Measurements from ENCODE around the gene NAT10. TPM values are rescaled to one million over a fixed set of nuclear protein-coding genes. Genes with fewer than 3 reads are reported as not detected.

Gene NAT10
- 10 to 100 TPM; 17.2 to 27.7 (median 19.4) TPM for total RNA-seq

- intact Hi-C loops (cut with DNase I; ENCODE audit: low total_unique reads), result loop anchor here (1.0 to 10.0 kb wide), 5 partner anchors 54 to 332 kb away; partner anchors contain the start of genes ABTB2, CAPRIN1, CAT and FBXO3
- peak; percentile 95 to 98 for ATAC-seq
- peaks cover 0 to 34% of the 10 kb centered on the region in 2 donors for H3K36me3 ChIP-seq
These were observed at the start of gene NAT10 for GRCh38 chr11:34105079-34105956. Gene NAT10 (plus strand): TSS chr11:34105629. CDS start chr11:34108226, 2,597 bp downstream.

GRCh38 chr11:34056672-34057071, 48.8 kb upstream of the NAT10 start:
- in situ Hi-C loops (cut with MboI; ENCODE audit: low sequenced_read_pairs in 4 of 4) (no loop called here), intact Hi-C loops (cut with DNase I; ENCODE audit: low total_unique reads) (no loop called here)
- DNase-seq (no peak), ATAC-seq (no peak)
- Histone ChIP-seq H3K9me3 (no peaks in the 10 kb centered on the region), H3K36me3 (no peaks in the 10 kb centered on the region), H3K27me3 (no peaks in the 10 kb centered on the region), H3K4me3 (no peak overlapping the region), H3K4me1 (peaks cover 54 to 62% of the 10 kb centered on the region in 2 donors), H3K27ac (peak overlapping the region in 1 of 4 donors; percentile 13)
- no peak for TF ChIP-seq POLR2A (IDR thresholded peaks at IDR 0.05)
- TF ChIP-seq, protein P1, sequence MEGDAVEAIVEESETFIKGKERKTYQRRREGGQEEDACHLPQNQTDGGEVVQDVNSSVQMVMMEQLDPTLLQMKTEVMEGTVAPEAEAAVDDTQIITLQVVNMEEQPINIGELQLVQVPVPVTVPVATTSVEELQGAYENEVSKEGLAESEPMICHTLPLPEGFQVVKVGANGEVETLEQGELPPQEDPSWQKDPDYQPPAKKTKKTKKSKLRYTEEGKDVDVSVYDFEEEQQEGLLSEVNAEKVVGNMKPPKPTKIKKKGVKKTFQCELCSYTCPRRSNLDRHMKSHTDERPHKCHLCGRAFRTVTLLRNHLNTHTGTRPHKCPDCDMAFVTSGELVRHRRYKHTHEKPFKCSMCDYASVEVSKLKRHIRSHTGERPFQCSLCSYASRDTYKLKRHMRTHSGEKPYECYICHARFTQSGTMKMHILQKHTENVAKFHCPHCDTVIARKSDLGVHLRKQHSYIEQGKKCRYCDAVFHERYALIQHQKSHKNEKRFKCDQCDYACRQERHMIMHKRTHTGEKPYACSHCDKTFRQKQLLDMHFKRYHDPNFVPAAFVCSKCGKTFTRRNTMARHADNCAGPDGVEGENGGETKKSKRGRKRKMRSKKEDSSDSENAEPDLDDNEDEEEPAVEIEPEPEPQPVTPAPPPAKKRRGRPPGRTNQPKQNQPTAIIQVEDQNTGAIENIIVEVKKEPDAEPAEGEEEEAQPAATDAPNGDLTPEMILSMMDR (IDR thresholded peaks at IDR 0.05 in 4 of 5, conservative IDR thresholded peaks at IDR 0.05 in 1 of 5), result no peak

More at GRCh38 chr11:34105079-34105956, at the start of gene NAT10:
- Histone ChIP-seq H3K4me3 (peak within 1 kb of the TSS; percentile 71 to 97 (median 82)), H3K27ac (peak within 1 kb of the TSS; percentile 84 to 94 (median 90)), H3K9me3 (no peaks in the 10 kb centered on the region), H3K27me3 (no peaks in the 10 kb centered on the region), H3K4me1 (peaks cover 19 to 22% of the 10 kb centered on the region in 2 donors)
- TF ChIP-seq POLR2A (IDR thresholded peaks at IDR 0.05), result peak; percentile 70 to 74
- TF ChIP-seq, protein P1 (IDR thresholded peaks at IDR 0.05 in 4 of 5, conservative IDR thresholded peaks at IDR 0.05 in 1 of 5), result peak in 4 of 5 experiments; percentile 19 to 44 (median 28)
- peak; percentile 97 to 99 for DNase-seq
- in situ Hi-C loops (cut with MboI; ENCODE audit: low sequenced_read_pairs in 4 of 4), result loop anchor here in 2 of 4 donors (5.0 to 25.0 kb wide), 3 partner anchors 53 to 118 kb away; partner anchors contain the start of gene CAPRIN1 (in 1 of the 2)

DNA sequence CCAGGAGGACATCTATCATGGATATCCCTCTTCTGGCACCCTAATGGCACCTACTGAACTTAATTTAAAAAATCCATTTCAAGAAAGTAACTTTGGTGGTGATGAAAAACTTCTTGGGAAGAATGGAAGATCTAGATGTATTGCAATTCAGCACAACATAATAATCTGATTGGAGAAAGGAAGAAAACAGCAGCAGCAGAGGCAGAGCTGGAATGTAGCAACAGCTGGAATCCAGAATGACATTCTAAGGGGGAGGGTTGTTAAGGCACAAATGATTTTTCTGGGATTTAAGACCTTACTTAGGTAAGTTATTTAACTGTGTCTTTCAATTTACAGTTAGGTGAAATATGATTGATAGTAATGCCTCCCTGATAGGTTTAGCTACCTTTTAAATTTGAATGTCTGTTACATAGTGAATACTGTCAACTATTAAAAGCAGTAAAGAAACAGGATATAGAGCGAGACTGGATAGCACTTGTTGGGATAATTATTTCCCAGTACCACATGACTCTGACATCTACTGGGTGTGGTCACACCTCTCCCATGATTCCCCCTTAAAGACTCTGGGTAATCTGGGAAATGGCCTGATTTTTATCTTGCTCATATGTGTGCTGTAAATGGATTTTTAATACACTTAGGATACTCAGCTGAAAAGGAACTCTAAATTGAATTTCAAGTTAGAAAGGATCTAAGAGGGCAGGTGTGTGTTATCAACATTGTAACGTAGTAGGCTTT, 42.2 kb upstream of the NAT10 start:
- Histone ChIP-seq H3K4me1 (peaks cover 30 to 47% of the 10 kb centered on the region in 2 donors), H3K36me3 (no peaks in the 10 kb centered on the region), H3K27me3 (no peaks in the 10 kb centered on the region), H3K9me3 (no peaks in the 10 kb centered on the region), H3K27ac (no peak overlapping the region), H3K4me3 (no peak overlapping the region)
- intact Hi-C loops (cut with DNase I; ENCODE audit: low total_unique reads) (no loop called here), in situ Hi-C loops (cut with MboI; ENCODE audit: low sequenced_read_pairs in 4 of 4) (no loop called here)
- DNase-seq (no peak), ATAC-seq (no peak)
- TF ChIP-seq POLR2A (IDR thresholded peaks at IDR 0.05), result no peak
- TF ChIP-seq, protein P1 (IDR thresholded peaks at IDR 0.05 in 4 of 5, conservative IDR thresholded peaks at IDR 0.05 in 1 of 5), result no peak

DNA sequence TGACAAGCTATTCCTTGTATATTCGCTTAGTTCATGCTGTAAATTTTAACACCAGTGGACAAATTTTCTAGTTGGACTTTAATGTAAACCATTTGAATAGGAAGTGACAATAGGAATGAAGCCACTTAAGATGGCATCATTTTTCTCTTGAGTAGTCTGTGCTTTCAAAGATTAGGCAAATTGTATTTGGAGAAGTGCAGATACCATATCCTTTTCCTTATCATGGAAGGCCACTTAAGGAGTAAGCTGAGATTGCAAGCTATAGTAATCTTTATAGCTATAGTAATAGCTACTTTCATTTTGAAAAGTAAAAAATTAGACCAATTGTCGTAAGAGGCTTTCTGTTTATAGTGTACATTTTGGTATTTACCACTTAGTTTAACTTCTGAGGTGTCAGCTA, 41.1 kb upstream of the NAT10 start:
- no peak overlapping the region for H3K27ac ChIP-seq
- no peaks in the 10 kb centered on the region for H3K27me3 ChIP-seq
- H3K36me3 ChIP-seq, result no peaks in the 10 kb centered on the region
- in situ Hi-C loops (cut with MboI; ENCODE audit: low sequenced_read_pairs in 4 of 4) (no loop called here), intact Hi-C loops (cut with DNase I; ENCODE audit: low total_unique reads) (no loop called here)
- DNase-seq (no peak), ATAC-seq (no peak)
- no peak for TF ChIP-seq POLR2A (IDR thresholded peaks at IDR 0.05)
- TF ChIP-seq, protein P1 (IDR thresholded peaks at IDR 0.05 in 4 of 5, conservative IDR thresholded peaks at IDR 0.05 in 1 of 5), result no peak
- peaks cover 36 to 45% of the 10 kb centered on the region in 2 donors for H3K4me1 ChIP-seq
- H3K9me3 ChIP-seq, result no peaks in the 10 kb centered on the region
- H3K4me3 ChIP-seq, result no peak overlapping the region

Data from gastrocnemius medialis (tissue), 4 donors.